ENCODE measurements around the gene ATP9A. TPM values are rescaled to one million over a fixed set of nuclear protein-coding genes. Genes with fewer than 3 reads are reported as not detected.

The ATP9A gene
- total and polyA plus RNA-seq, 2 of the 4 experiments (the other 2 are of a cell fraction), result 10.6 to 22.4 TPM

- Histone ChIP-seq H3K18ac (ENCODE audit: low read depth, low read length) (peak overlapping the region; percentile 79; the same call in 1 of the 2 replicates), H3K4me1 (ENCODE audit: control insufficient read depth, insufficient read depth, low read length) (peaks cover 14% of the 10 kb centered on the region), H4K5ac (ENCODE audit: low read depth, low read length) (peak overlapping the region; percentile 47; the same call in 1 of the 2 replicates), H3K4ac (ENCODE audit: low read depth, low read length) (peak overlapping the region; percentile 54), H3K27me3 (ENCODE audit: control insufficient read depth, insufficient read depth, low read length) (no peaks in the 10 kb centered on the region), H2AFZ (replicated peaks; ENCODE audit: low read length, poor library complexity) (no peak overlapping the region), H2BK120ac (ENCODE audit: low read depth, low read length) (peak overlapping the region; percentile 81), H3K27ac (ENCODE audit: insufficient read depth, low read length) (peak overlapping the region; percentile 38; the same call in 1 of the 2 replicates), H2BK20ac (ENCODE audit: low read depth, low read length) (peak overlapping the region; percentile 80; the same call in 1 of the 2 replicates), H2BK15ac (ENCODE audit: low read depth, low read length) (peak overlapping the region; percentile 35; the same call in 2 of the 3 replicates), H3K4me3 (ENCODE audit: insufficient read depth, low read depth, low read length) (no peak overlapping the region), H4K91ac (ENCODE audit: insufficient read depth, low read depth, low read length) (peak overlapping the region; percentile 7; the same call in 1 of the 2 replicates), H3K9ac (ENCODE audit: low read depth, low read length) (no peak overlapping the region), H3K36me3 (ENCODE audit: control insufficient read depth, insufficient read depth, low read length) (peaks cover 3% of the 10 kb centered on the region; the same call in 1 of the 2 replicates), H4K20me1 (ENCODE audit: insufficient read depth, low read length) (no peaks in the 10 kb centered on the region), H3K23ac (ENCODE audit: low read depth, low read length) (peak overlapping the region; percentile 44; the same call in 1 of the 2 replicates), H2BK5ac (ENCODE audit: low read depth, low read length, poor library complexity, severe bottlenecking) (peak overlapping the region; percentile 74), H3K9me1 (ENCODE audit: insufficient read depth, low read length) (peaks cover 16% of the 10 kb centered on the region), H3K14ac (replicated peaks; ENCODE audit: low read depth, low read length) (peak overlapping the region; percentile 85), H3K9me3 (ENCODE audit: control insufficient read depth, insufficient read depth, low read length) (no peaks in the 10 kb centered on the region), H3K4me2 (ENCODE audit: low read depth, low read length) (peak overlapping the region; percentile 85; the same call in 1 of the 2 replicates), H2AK5ac (ENCODE audit: low read depth, low read length) (peak overlapping the region; percentile 83; the same call in 1 of the 2 replicates), H3K56ac (ENCODE audit: extremely low read depth, insufficient read depth, low read length) (peak overlapping the region; percentile 9; the same call in 1 of the 2 replicates), H3K79me1 (ENCODE audit: low read depth in 1 of 2, low read length in 2 of 2) (peaks cover 4 to 36% of the 10 kb centered on the region in 2 experiments; a peak in 3 of 4 replicates), H4K8ac (ENCODE audit: low read depth in 2 of 2, low read length in 2 of 2) (peak overlapping the region; percentile 46 to 72; a peak in 2 of 4 replicates), H2AK9ac (replicated peaks; ENCODE audit: low read depth, low read length, poor library complexity) (no peak overlapping the region)
- intact Hi-C loops (cut with micrococcal nuclease) (loop anchor here (5.0 kb wide), 1 partner anchor 60 kb away; no protein-coding TSS in a partner anchor), dilution Hi-C loops (cut with HindIII; ENCODE audit: low sequenced_read_pairs, unreplicated experiment) (no loop called here), in situ Hi-C loops (cut with MboI; ENCODE audit: low sequenced_read_pairs) (no loop called here)
- TF ChIP-seq MAFK (IDR thresholded peaks at IDR 0.05; ENCODE audit: low read depth, low read length), result no peak
- TF ChIP-seq NFE2L2 (IDR thresholded peaks at IDR 0.05; ENCODE audit: low read depth, low read length), result no peak
- ChIA-PET POLR2A (ENCODE audit: unreplicated experiment) (interaction anchor here (0.7 kb wide), 1 partner anchor 269 kb away, joined by 3 read pairs; no protein-coding TSS in a partner anchor), CTCF (interaction anchor here (0.6 to 1.2 kb wide), 4 partner anchors 8 to 72 kb away, joined by 3 to 5 read pairs (median 4); no protein-coding TSS in a partner anchor)
- 17% methylated on average over 1 of the region's 8 CpGs; no CpG with 5 or more reads in 1 of the 2 experiments for WGBS, 2 experiments (ENCODE audit: extremely low coverage in 2 of 2, insufficient read length in 1 of 2)
- ATAC-seq (ENCODE audit: low read depth) (no peak), DNase-seq (peak; percentile 31)
- BruUV-seq (replicated peaks), result no TSS peak
Measured at GRCh38 chr20:51697096-51697826, 70.9 kb downstream of the ATP9A start.
